Stimulated activated CD8-positive, alpha-beta memory T cell treated with anti-CD3 and anti-CD28 coated beads, Interleukin-15, amount 100 ng/mL, for 4 hours (primary cell): ENCODE measurements around the gene EBF4.

Experiments
- DNase-seq, 2 donors: peaks; one replicate each; pipeline ENCODE4 v3.0.0-alpha.2; 2020; ENCODE audit warnings: low read depth in 2 of 2

EBF4 gene, protein sequence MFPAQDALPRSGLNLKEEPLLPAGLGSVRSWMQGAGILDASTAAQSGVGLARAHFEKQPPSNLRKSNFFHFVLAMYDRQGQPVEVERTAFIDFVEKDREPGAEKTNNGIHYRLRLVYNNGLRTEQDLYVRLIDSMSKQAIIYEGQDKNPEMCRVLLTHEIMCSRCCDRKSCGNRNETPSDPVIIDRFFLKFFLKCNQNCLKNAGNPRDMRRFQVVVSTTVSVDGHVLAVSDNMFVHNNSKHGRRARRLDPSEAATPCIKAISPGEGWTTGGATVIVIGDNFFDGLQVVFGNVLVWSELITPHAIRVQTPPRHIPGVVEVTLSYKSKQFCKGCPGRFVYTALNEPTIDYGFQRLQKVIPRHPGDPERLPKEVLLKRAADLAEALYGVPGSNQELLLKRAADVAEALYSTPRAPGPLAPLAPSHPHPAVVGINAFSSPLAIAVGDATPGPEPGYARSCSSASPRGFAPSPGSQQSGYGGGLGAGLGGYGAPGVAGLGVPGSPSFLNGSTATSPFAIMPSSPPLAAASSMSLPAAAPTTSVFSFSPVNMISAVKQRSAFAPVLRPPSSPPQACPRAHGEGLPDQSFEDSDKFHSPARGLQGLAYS

GRCh38 chr20:2692036-2692885 lies at the start of gene EBF4:
Gene EBF4, plus strand, starts transcription at chr20:2692780. Its CDS starts 866 bp downstream, at chr20:2693646.
- no peak for DNase-seq

GRCh38 chr20:2643708-2644107 lies 48.9 kb upstream of the EBF4 start:
- no peak for DNase-seq

GRCh38 chr20:2651772-2652723 lies 40.5 kb upstream of the EBF4 start, which contains the start of gene NOP56:
Gene NOP56, plus strand, starts transcription at chr20:2652632. Its CDS starts 29 bp downstream, at chr20:2652661.
- peak; percentile 82 to 92 for DNase-seq

GRCh38 chr20:2652724-2653555 lies 39.6 kb upstream of the EBF4 start:
- DNase-seq: peak in 1 of 2 donors; percentile 29

- no peak for DNase-seq
Observed at GRCh38 chr20:2653556-2654383, 38.8 kb upstream of the EBF4 start.

DNA sequence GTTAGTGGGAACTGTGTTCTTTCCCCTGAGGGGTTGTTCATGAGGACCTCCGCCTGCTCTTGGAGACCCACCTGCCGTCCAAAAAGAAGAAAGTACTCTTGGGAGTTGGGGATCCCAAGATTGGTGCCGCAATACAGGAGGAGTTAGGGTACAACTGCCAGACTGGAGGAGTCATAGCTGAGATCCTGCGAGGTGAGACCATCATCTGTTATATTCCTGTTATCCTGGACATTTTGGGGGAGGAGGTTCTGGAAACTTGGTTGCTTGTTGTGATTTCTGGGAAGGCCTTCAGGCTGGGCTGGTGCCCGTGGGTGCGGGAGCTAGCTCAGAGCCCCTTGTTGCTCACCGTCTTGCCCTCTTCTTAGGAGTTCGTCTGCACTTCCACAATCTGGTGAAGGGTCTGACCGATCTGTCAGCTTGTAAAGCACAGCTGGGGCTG lies 38.2 kb upstream of the EBF4 start:
- DNase-seq: no peak

- no peak for DNase-seq
Observed at GRCh38 chr20:2654831-2655230, 37.7 kb upstream of the EBF4 start.

GRCh38 chr20:2655331-2656116 lies 37.1 kb upstream of the EBF4 start:
- DNase-seq: no peak

GRCh38 chr20:2656471-2657117 lies 36.0 kb upstream of the EBF4 start:
- no peak for DNase-seq

- no peak for DNase-seq
Observed at GRCh38 chr20:2657241-2657640, 35.3 kb upstream of the EBF4 start.

DNA sequence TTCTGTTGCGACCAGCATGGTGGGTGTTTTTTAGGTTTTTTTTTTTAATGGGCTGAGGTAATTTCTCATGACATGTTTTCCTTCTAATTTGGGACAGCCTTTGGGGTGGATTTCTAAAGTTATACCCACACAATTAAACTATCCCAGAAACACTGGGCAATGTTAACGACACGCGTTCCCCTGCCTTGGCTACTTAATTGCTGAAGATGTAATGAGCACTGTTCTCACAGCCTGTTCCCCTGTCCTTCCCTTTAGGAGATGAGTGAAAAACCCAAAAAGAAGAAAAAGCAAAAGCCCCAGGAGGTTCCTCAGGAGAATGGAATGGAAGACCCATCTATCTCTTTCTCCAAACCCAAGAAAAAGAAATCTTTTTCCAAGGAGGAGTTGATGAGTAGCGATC lies 34.9 kb upstream of the EBF4 start:
- DNase-seq: no peak

DNA sequence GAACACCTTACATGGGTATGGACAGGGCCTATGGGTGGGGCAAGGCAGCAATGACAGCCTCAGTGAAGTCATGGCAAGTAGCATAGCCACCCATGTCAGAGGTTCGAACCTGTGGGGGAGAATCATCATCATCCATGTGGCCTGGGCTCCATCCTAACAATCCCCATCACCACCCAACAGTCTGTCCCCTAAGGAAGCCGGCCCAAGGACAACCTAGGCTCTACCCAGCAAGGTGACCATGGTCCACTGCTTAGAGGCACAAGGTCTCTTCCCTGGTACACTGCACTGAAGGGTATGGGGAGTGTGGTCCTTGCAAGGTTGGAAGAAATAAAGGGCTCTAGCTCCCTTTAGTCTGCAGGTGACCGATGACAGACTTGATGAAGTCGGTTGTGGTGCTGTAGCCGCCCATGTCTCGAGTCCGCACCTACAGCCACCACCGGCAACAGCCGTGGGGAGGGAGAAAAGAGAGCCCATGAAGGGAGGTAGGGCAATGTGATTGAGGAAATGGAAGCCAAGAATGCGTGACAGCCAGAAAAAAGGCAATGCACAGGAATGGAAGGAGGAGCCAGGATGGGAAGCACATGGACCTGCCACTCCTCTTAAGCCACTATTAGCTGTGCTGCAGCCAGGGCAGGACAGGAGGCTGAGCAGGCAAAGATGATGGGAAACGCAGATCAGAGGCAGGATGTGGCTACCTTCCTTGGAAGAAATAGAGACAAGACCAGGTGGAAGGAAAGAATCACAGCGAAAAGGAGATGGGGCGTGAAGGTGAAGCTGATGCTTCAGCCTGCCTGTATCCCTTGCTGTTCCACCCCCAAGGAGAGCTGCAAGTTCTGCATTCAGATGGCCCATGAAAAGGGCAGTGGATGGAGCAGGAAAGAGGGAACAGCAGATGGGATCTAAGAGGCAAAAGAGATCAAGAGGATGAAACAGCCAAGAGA lies 33.9 kb upstream of the EBF4 start:
- no peak for DNase-seq

DNA sequence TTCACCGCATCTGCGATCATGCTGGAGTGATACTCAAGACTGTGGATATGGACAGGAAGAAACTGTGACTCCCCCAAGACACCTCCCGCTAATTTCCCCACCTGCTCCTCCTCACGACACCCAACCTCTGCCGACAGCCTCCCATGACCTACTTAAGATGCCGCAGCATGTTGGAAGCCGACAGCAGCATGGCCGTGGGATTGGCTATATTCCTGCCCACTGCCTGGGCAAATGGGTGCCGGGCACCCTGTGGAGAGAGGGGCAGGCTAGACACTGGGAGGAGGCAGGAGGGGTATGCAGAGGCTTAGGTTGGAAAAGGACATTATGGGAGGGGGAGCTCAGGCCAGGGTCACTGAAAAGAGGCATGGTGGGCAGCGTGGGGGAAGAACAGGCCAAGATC lies 33.0 kb upstream of the EBF4 start:
- no peak for DNase-seq

DNA sequence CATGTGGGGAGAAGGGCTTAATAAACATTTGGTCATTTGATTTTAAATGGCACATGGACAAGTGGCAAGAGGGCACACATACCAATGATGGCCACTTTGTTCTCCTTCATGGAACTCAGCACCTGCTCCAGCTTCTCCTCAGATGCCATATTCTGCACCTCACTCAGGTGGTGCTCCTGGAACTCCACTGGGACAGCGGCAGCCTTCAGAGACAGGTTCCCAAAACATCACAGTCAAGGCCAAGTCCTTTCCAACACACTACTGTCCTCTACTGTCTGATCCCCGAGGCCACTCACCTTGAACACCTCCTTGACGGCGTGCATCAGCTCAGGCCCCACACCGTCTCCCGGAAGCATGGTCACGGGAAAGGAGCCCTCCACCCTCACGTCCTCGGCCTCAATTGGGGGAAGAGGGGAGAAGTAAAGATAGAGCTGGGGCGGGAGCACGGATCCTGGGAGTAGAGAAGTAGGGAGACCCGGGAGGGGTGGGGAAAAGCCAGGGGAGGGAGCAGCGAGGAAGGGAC lies 29.2 kb upstream of the EBF4 start:
- DNase-seq: no peak

DNA sequence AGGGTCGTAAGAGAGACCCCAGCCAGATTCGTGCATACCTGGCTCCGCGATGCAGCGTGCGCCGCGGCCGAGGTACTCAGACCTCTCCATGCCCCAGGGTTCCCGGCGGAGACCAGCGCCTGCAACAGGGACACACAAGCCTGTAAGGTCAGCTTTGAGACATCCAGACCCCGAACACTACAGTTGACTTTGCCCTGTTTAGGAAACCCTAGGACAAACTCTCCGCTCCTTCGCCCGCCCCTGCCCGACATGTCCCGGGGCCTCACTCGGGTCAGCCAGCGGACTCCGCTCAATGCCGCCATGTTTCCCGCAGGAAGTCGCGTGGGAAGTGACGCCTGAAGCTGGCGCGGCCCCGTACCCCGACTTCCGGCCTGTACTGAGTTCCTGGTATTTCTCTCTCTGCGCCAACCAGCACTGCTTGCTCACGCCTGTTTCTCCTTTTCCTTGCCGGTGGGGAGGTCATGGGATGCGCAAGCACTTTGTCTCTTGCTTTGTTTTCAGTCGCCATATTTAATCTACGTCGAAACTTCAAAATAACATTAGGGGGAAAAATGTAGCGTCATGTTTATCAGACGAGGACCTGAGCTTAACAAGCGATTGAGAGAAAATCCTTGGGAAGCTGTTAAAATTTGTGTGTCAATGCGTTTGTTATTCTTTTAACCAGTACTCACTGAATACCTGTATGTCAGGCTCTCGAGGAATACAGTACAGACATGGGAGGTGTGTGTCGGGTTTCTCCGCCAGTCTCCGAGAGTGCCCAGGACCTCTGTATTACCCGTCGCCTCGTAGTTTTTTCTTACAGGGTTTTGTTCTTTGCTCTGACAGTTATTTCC lies 28.5 kb upstream of the EBF4 start, which contains the start of gene IDH3B:
IDH3B (minus strand) TSS at position 330 of the 833 bp plus-strand sequence; CDS start at position 302, 28 bp downstream.
- DNase-seq: peak; percentile 80 to 86

DNA sequence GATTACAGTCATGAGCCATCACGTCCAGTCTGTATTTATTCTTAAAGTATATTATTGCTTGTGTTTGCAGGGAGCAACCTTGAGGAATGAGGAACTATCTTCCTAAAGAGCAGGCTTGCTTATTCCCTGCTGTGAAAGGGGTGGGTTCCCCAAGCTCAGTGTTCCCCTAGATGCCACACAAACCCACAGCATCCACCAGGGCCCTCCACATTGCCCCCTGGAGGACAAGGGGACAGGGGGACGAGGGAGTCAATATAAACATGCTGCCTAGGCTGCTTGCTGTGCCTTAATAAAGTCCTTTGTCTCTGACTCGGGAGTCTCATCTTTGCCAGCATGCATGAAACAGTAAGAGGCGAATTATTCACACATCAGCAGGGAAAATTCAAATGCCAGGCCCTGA lies 20.6 kb upstream of the EBF4 start:
- no peak for DNase-seq
